GM18498 (cell line): ENCODE results near the gene RAPSN.
A peak's percentile ranks its signal among the peaks of the same experiment; 100 is the strongest.

ENCODE experiments used
- ATAC-seq: cut with Tn5 transposase; IDR thresholded peaks from one replicate; pipeline ENCODE4 v1.9.1; 2021; ENCODE audit warnings: mild to moderate bottlenecking, moderate library complexity; ENCODE audit not compliant: unreplicated experiment

Gene RAPSN

DNA sequence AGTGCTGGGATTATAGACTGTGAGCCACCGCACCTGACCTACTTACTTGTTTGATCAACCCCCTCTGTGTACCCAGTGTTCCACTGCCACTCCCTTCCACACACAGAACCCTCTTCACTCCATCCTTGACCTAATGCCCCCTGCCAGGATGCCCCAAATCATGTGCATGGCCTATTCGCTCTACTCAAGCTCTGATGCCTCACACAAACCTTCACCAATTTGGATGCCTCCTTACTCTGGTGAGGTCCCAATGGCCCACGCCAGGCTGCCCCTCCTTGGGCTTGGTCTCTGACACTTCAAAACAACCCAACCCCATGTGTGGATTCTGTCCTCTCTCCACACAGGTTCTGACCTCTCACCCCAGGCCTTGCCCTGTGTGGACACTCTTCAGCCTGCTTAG is 13.2 kb downstream of the RAPSN start:
- ATAC-seq, result no peak

DNA sequence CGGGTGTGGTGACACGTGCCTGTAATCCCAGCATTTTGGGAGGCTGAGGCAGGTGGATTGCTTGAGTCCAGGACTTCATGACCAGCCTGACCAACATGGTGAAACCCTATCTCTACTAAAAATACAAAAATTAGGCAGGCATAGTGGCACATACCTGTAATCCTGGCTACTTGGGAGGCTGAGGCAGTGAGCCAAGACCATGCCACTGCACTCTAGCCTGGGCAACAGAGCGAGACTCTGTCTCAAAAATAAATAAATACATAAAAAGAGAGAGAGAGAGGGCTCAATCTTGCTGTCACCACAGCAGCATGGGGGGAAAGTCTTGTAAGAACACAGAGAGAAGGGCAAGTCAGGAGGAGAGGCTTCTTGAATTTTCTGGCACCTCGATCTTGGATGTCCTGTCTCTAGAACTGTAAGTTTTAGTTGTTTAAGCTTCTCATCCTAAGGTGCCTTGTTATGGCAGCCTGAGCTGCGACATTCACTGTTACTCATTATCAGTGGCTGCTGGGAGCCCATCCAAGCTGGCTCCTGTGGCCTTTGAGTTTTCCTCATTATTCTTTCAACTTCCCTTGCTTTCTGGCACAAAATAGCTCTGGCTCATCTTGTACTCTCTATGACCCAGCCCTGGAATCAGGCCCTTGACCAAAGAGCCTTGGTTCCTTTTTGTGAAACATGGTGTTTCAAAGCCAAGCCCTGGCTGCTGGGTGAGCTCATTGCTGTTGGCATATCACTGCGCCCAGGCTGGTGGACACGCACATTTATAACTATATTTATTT is 14.7 kb downstream of the RAPSN start:
- no peak for ATAC-seq

DNA sequence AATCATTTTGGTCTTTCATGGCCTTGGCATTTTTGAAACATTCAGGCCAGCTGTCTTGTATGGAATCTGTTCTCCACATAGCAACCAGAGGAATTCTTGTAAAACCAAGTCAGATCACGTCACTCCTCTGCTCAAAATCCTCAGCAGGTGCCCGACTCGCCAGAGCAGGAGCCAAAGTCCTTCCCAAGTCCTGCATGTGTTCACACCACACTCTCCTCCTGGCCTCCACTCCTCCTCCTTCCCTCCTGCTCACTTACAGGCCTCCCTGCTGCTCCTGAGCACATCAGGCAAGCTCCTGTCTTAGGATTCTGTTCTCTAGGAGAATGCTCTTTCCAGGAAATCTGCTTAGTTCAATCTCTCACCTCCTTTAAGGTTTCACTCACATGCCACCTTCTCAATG is 15.8 kb downstream of the RAPSN start:
- no peak for ATAC-seq

DNA sequence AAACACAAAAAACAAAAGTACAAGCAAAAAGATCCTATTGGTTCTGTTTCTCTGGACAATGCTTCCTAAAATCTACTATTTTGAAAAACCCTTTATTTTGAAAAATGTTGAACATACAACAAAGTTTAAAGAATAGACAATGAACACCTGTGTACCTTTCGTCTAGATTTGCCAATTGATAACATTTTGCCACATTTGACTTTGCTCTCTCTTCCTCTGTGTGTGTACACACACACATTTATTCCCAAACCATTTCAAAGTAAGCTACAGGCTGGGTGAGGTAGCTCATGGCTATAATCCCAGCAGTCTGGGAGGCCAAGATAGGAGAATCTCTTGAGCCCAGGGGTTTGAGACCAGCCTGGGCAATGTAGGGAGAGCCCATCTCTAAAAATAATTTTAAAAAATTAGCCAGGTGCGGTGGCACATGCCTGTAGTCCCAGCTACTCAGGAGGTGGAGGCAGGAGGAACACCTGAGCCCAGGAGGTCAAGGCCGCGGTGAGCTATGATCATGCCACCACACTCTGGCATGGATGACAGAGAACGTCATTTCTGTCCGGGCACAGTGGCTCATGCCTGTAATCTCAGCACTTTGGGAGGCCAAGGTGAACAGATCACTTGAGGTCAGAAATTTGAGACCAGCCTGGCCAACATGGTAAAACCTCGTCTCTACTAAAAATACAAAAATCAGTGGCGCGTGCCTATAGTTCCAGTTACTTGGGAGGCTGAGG is 17.4 kb downstream of the RAPSN start:
- ATAC-seq, result no peak

GRCh38 chr11:47430524-47430923 is 18.4 kb downstream of the RAPSN start:
- ATAC-seq, result no peak

- peak; percentile 92 for ATAC-seq
These were observed 22.6 kb downstream of the RAPSN start, which contains the start of gene PSMC3 for GRCh38 chr11:47426062-47426956. Gene PSMC3, minus strand, starts transcription at chr11:47426439. Its CDS starts 160 bp downstream, at chr11:47426279.

DNA sequence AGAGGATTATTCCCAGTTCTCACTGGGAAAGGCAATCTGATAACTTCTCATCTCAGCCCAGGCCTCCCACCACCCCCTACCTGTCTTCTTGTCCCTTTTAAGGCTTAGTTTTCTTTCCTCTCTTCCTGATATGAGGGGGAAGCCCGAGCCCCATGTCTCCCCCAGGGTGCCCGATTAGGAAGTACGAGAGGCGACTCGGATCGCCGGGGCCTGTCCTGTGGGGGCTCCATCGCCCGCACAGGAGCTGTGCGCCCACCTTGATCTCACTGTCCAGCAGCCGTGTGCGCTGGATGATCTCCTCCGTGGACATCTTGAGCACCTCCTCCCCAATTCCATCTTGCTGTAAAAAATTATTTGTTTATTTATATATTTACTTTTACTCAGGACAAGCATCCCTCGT is 23.3 kb downstream of the RAPSN start:
- no peak for ATAC-seq

DNA sequence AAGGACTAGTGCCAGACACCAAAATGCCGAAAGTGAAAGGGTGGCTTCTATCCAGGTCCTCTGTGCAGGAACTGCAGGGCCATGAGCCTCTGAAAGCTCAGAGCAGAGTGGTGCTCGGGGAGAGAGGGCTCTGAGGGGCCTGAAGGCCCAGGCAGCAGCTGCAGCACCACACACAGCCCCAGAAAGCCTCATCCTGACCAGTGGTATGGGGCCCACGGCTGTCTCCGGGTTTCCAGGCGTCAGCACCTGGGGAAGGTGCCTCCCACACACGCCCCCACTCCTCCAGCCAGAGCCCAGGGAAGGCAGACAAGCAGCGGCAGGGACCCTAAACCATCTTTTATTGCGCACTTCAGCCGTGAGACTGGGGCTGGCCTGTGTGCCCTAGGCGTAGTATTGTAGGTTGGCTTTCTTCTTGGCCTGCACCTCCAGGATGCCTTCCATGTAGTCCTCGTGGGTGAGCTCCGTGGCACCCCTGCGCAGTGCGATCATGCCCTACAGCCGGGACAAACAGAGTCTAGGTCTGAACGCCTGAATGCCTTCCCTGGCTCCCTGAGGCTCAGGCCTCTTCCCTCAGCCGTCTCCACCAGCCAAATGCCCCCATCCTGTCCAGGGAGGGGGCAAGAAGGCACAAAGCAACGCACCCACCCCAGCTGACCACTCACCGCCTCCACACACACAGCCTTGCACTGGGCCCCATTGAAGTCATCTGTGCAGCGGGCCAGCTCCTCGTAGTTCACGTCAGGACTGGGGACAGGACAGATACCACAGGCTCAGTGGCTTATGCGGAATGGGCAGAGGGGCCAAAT is 30.3 kb downstream of the RAPSN start:
- no peak for ATAC-seq

DNA sequence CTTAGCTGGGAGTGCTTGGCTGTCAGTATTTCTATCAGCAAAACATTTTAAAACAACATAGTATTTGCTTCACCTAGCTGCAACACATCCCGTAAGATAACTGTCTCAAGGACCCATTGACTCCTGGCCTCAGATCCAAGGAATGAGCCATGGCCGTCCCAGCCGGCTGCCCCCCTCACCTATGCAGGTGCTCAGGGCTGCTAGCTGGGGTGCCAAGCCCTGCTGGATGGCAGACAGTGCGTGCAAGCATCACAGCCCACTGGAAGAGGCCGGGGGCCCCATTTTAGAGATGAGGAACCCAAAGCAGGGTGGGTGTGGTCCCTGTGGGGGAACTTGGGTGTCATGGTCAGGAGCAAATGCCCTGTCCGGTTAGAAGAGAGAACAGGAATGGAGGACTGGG is 31.2 kb downstream of the RAPSN start:
- ATAC-seq, result no peak

DNA sequence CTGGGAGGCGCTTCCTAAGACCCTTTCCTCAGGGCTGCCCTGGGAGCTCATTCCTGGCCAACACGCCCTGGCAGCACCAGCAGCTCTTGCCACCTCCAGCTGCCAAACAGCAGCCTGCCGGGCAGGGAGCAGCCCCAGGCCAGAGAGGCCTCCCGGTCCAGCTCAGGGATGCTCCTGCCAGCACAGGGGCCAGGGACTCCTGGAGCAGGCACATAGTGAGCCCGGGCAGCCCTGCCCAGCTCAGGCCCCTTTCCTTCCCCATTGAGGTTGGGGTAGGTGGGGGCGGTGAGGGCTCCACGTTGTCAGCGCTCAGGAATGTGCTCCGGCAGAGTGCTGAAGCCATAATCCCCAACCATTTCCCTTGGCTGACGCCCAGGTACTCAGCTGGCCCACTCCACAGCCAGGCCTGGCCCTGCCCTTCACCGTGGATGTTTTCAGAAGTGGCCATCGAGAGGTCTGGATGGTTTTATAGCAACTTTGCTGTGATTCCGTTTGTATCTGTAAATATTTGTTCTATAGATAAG is 32.9 kb downstream of the RAPSN start:
- no peak for ATAC-seq

GRCh38 chr11:47415091-47415854 is 33.7 kb downstream of the RAPSN start:
- ATAC-seq, result no peak

GRCh38 chr11:47414685-47415070 is 34.3 kb downstream of the RAPSN start:
- no peak for ATAC-seq

GRCh38 chr11:47413908-47414684 is 34.8 kb downstream of the RAPSN start:
- ATAC-seq, result no peak

DNA sequence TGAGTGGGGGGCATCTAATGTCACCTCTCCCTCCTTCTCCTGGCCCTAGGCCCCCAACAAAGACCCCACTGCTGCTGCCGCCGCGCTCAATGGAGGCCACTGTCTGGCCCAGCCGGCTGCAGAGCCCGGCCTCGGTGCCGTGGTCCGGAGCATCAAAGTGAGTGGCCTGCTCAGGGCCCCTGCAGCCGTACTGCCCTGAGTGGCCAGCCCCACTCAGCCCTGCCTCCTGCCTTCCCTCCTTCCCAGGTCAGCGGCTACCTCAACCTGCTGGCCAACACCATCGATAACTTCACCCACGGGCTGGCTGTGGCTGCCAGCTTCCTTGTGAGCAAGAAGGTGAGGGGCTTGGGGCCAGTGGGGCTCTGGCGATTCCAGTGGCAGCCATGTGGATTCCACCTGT is 35.6 kb downstream of the RAPSN start:
- ATAC-seq, result no peak

- no peak for ATAC-seq
These were observed 36.8 kb downstream of the RAPSN start for GRCh38 chr11:47411884-47412746.

DNA sequence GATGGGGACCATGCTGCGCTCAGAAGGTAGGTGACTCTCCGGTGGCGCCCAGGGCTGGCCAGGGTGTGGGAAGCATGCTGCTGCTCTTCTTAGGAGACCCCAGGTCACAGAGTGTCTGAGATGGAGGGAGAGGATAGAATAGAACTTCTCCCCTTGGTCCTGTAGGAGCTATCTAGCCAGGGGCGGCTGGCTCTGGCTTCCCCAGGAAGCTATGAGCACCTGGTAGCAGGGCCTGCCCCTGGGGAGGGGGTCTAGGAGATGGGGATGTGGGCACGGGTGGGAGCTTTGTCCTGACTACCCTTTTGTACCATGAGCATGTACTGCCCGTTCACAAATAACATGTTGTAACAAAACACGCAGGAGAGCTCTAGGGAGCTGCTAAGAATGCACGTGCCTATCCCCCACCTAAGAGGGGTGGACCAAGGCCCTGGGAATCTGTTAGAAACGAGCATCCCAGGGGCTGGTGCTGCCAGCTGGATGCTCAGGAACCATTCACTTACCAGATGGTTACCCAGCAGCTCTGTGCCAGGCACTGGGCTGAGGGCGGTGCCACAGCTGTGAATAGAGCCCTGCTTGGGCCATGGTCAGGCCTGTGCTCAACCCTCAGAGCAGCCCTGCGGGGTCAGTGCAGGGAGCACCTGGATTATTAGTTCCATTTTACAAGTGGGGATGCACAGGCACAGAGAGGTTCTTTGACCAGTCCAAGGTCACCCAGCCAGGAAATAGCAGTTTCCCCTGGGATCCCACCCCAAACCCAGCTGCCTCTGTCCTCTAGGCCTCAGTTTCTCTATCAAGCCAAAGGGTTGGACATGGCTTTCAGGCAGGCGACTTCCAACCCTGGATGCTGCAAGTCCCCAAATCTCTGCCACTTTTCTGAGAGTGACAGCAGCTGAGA is 38.3 kb downstream of the RAPSN start:
- no peak for ATAC-seq
